K562 (cell line): ENCODE measurements around the gene NAP1L4. TPM values are rescaled to one million over a fixed set of nuclear protein-coding genes. Genes with fewer than 3 reads are reported as not detected.

Experiments
- ATF2 ChIP-seq: sonication (generic); formaldehyde crosslinking; IDR thresholded peaks from 2 replicates; pipeline ENCODE4 v1.8.1; 2022; ENCODE audit warnings: missing genetic modification reagents
- CREB1 ChIP-seq, 2 experiments: sonication (generic) in 1 of 2; formaldehyde crosslinking in 1 of 2; IDR thresholded peaks; 2 replicates each; pipeline versions ENCODE4 v1.6.1 to v1.8.0; 2012 to 2022; ENCODE audit warnings: inconsistent platforms in 1 of 2, mild to moderate bottlenecking in 1 of 2, missing genetic modification reagents in 1 of 2, moderate library complexity in 1 of 2
- E2F4 ChIP-seq: sonication (generic); formaldehyde crosslinking; IDR thresholded peaks from 2 replicates; pipeline ENCODE4 v1.8.0; 2022; ENCODE audit warnings: mild to moderate bottlenecking, low read depth, missing genetic modification reagents
- ELF1 ChIP-seq: fragments of 200-800 bp; sonication (Bioruptor generic); IDR thresholded peaks from 2 replicates; pipeline ENCODE4 v1.6.1; 2016; ENCODE audit warnings: missing genetic modification characterization, missing compliant biosample characterization
- FOS ChIP-seq: IDR thresholded peaks from 3 replicates; pipeline ENCODE4 v1.6.1; 2011; ENCODE audit not compliant: insufficient read length; ENCODE audit errors: extremely low read depth
- GABPB1 ChIP-seq: sonication (generic); formaldehyde crosslinking; IDR thresholded peaks from 2 replicates; pipeline ENCODE4 v1.8.0; 2022; ENCODE audit warnings: mild to moderate bottlenecking, missing genetic modification reagents
- JUND ChIP-seq, 2 experiments: IDR thresholded peaks; 2 replicates in 1 of 2; 3 replicates in 1 of 2; pipeline ENCODE4 v1.6.1; 2011; ENCODE audit warnings: borderline replicate concordance in 2 of 2, low read depth in 2 of 2, low read length in 2 of 2, improper control_type of control experiment in 1 of 2, missing biosample characterization in 1 of 2, missing genetic modification characterization in 1 of 2, missing genetic modification reagents in 1 of 2
- MGA ChIP-seq: fragments of 450-650 bp; IDR thresholded peaks from 2 replicates; pipeline ENCODE4 v1.6.1; 2016; ENCODE audit warnings: mild to moderate bottlenecking, moderate library complexity
- RB1 ChIP-seq: fragments of 450-650 bp; IDR thresholded peaks from 2 replicates; pipeline ENCODE4 v1.6.1; 2017; ENCODE audit warnings: low read depth, mild to moderate bottlenecking
- VEZF1 ChIP-seq: fragments of 200-800 bp; sonication (Bioruptor generic); IDR thresholded peaks from 2 replicates; pipeline ENCODE4 v1.6.1; 2017; ENCODE audit warnings: missing genetic modification characterization, missing compliant biosample characterization
- ZC3H11A ChIP-seq: IDR thresholded peaks from 2 replicates; pipeline ENCODE4 v1.6.1; 2012; ENCODE audit warnings: low read depth, low read length, improper control_type of control experiment
- ZNF354B ChIP-seq: fragments of 250-450 bp; sonication (Bioruptor Pico); IDR thresholded peaks from 2 replicates; pipeline ENCODE4 v1.4.0; 2020
- polyA plus RNA-seq, 8 experiments: library from polyadenylated mRNA; depleted of rRNA in 4 of 8; stranded (reverse) in 5 of 8; unstranded in 3 of 8; fragments of >200 nt; fragmentation: Nextera tagmentation in 2 of 8; fragmentation: Illumina TruSeq in 1 of 8; extraction: Ambion mirVana in 2 of 8; extraction: Trizol in 1 of 8; gene quantifications; 2 replicates each; pipeline versions ENCODE4 v1.2.1 to v1.2.3, GENCODE V29; 2011 to 2014; ENCODE audit warnings: inconsistent platforms in 1 of 8, missing spikeins in 1 of 8
- total RNA-seq, 7 experiments: library from RNA; depleted of rRNA in 6 of 7; stranded (reverse); fragments of >200 nt in 6 of 7; fragmentation: Illumina TruSeq in 2 of 7; extraction: Trizol in 2 of 7; gene quantifications; 2 replicates each; pipeline versions ENCODE4 v1.2.1 to v1.2.3, GENCODE V29; 2011 to 2021; ENCODE audit warnings: low replicate concordance in 1 of 7

NAP1L4 gene
- total and polyA plus RNA-seq, 9 of the 15 experiments (the other 6 are each of a cell fraction or from before 2014, with no cell fraction given): 34.1 to 237 (median 179) TPM

GRCh38 chr11:2929531-2929949 is 62.6 kb downstream of the NAP1L4 start (continued):
- no peak for TF ChIP-seq MGA
- peak; percentile 65 for TF ChIP-seq RB1
- peak; percentile 94 for TF ChIP-seq JUND (IDR thresholded peaks at IDR 0.05; ENCODE audit: borderline replicate concordance, low read depth, low read length)
- TF ChIP-seq JUND (tag; IDR thresholded peaks at IDR 0.05; ENCODE audit: borderline replicate concordance, low read depth, low read length): no peak; the same call in 2 of the 3 replicates
- no peak for TF ChIP-seq ZC3H11A
- TF ChIP-seq ATF2 (CRISPR knock-in tag): no peak
- no peak for TF ChIP-seq ZNF354B
- peak; percentile 87 for TF ChIP-seq VEZF1 (CRISPR knock-in tag)
- TF ChIP-seq ELF1 (tag): no peak
- TF ChIP-seq FOS: peak; percentile 14
- no peak for TF ChIP-seq E2F4 (CRISPR knock-in tag)
- no peak for TF ChIP-seq GABPB1 (CRISPR knock-in tag)
- no peak; the same call in 1 of the 2 replicates for TF ChIP-seq CREB1 (IDR thresholded peaks at IDR 0.05)
- no peak for TF ChIP-seq CREB1 (CRISPR knock-in tag; IDR thresholded peaks at IDR 0.05)
